SK-N-SH (cell line): ENCODE data around the gene ARL11. TPM values are rescaled to one million over a fixed set of nuclear protein-coding genes. Genes with fewer than 3 reads are reported as not detected.
"Not testable (repeated sequence)": the region's sequence is repeated elsewhere in the genome, so short reads cannot be mapped to it uniquely, and the experiment has no call there.

Experiments used
- CTCF ChIA-PET: fragments of 300-600, 350-600 bp; formaldehyde crosslinking; extraction: SDS; loops from one replicate; lab custom pipeline; 2021; lab: Yijun Ruan, JAX
- POLR2A ChIA-PET: fragments of 350-600 bp; sonication (Branson Sonifier 250); formaldehyde crosslinking; extraction: SDS; loops from one replicate; lab custom pipeline; 2020; ENCODE audit warnings: antibody characterized with exemption, inconsistent platforms; lab: Yijun Ruan, JAX
- DNase-seq: peaks from one replicate; pipeline ENCODE4 v3.0.0; 2012
- H2AFZ ChIP-seq: fragments of 200-600 bp; sonication (generic); 2 replicates; pipeline ENCODE4 v1.8.1; 2016; ENCODE audit warnings: antibody characterized with exemption, mild to moderate bottlenecking, low read depth
- H3F3A ChIP-seq: fragments of 200-600 bp; sonication (generic); replicated peaks from 2 replicates; pipeline ENCODE3; 2016; ENCODE audit warnings: antibody characterized with exemption, mild to moderate bottlenecking; ENCODE audit not compliant: insufficient read depth
- H3K27ac ChIP-seq, 2 experiments: fragments of 200-500 bp in 1 of 2; fragments of 200-600 bp in 1 of 2; sonication (Bioruptor generic) in 1 of 2; sonication (generic), shearing (Covaris generic) in 1 of 2; 2 replicates each; pipeline versions ENCODE4 v1.5.1 to v1.6.1; 2014 to 2016; ENCODE audit warnings: low read depth in 2 of 2, inconsistent platforms in 1 of 2, low read length in 1 of 2, mild to moderate bottlenecking in 1 of 2, mixed read lengths in 1 of 2
- H3K27me3 ChIP-seq: fragments of 200-600 bp; sonication (generic), shearing (Covaris generic); 2 replicates; pipeline ENCODE4 v1.6.1; 2016; ENCODE audit warnings: mixed run types; ENCODE audit not compliant: insufficient read depth
- H3K36me3 ChIP-seq, 2 experiments: fragments of 200-500 bp in 1 of 2; fragments of 200-600 bp in 1 of 2; sonication (Bioruptor generic) in 1 of 2; sonication (generic) in 1 of 2; replicated peaks in 1 of 2; 2 replicates each; pipeline versions ENCODE3 to v1.5.1; 2014 to 2016; ENCODE audit warnings: low read length in 1 of 2, mild to moderate bottlenecking in 1 of 2; ENCODE audit not compliant: insufficient read depth in 2 of 2, control insufficient read depth in 1 of 2
- H3K4me1 ChIP-seq, 2 experiments: fragments of 200-500 bp in 1 of 2; fragments of 200-600 bp in 1 of 2; sonication (Bioruptor generic) in 1 of 2; sonication (generic), shearing (Covaris generic) in 1 of 2; 2 replicates each; pipeline versions ENCODE4 v1.5.1 to v1.6.1; 2014 to 2016; ENCODE audit warnings: low read depth in 1 of 2, low read length in 1 of 2, mixed run types in 1 of 2; ENCODE audit not compliant: insufficient read depth in 2 of 2, control insufficient read depth in 1 of 2
- H3K4me2 ChIP-seq: fragments of 200-600 bp; sonication (generic), shearing (Covaris generic); 2 replicates; pipeline ENCODE4 v1.6.1; 2017; ENCODE audit warnings: mixed run types
- H3K4me3 ChIP-seq, 2 experiments: fragments of 200-500 bp in 1 of 2; fragments of 200-600 bp in 1 of 2; sonication (Bioruptor generic) in 1 of 2; sonication (generic), shearing (Covaris generic) in 1 of 2; 2 replicates each; pipeline versions ENCODE4 v1.5.1 to v1.8.1; 2014 to 2016; ENCODE audit warnings: low read depth in 2 of 2, inconsistent platforms in 1 of 2, low read length in 1 of 2, mild to moderate bottlenecking in 1 of 2, mixed read lengths in 1 of 2, moderate library complexity in 1 of 2
- H3K79me2 ChIP-seq: fragments of 200-600 bp; sonication (generic); 2 replicates; pipeline ENCODE4 v1.8.1; 2017; ENCODE audit warnings: mild to moderate bottlenecking; ENCODE audit not compliant: insufficient read depth
- H3K9ac ChIP-seq: fragments of 200-600 bp; sonication (generic); 2 replicates; pipeline ENCODE4 v1.6.1; 2017; ENCODE audit warnings: mixed run types
- H3K9me2 ChIP-seq: fragments of 200-600 bp; sonication (generic); 2 replicates; pipeline ENCODE4 v1.6.1; 2017; ENCODE audit warnings: mixed run types
- H3K9me3 ChIP-seq: fragments of 200-600 bp; sonication (generic); 2 replicates; pipeline ENCODE4 v1.6.1; 2017; ENCODE audit warnings: mixed run types, mild to moderate bottlenecking, moderate library complexity
- H4K20me1 ChIP-seq: fragments of 200-600 bp; sonication (generic); 2 replicates; pipeline ENCODE4 v1.6.1; 2017; ENCODE audit warnings: mild to moderate bottlenecking, mixed run types; ENCODE audit not compliant: insufficient read depth
- ELF1 ChIP-seq: IDR thresholded peaks from 2 replicates; pipeline ENCODE4 v1.4.0; 2012
- FOXJ3 ChIP-seq: sonication (generic); formaldehyde crosslinking; IDR thresholded peaks from 2 replicates; pipeline ENCODE4 v1.5.1; 2020; ENCODE audit warnings: mild to moderate bottlenecking, missing genetic modification reagents
- FOXM1 ChIP-seq: IDR thresholded peaks from 2 replicates; pipeline ENCODE4 v1.4.0; 2012; ENCODE audit warnings: low read depth, mild to moderate bottlenecking
- MEF2A ChIP-seq: IDR thresholded peaks from 2 replicates; pipeline ENCODE4 v1.4.0; 2012; ENCODE audit warnings: low read depth, borderline replicate concordance
- NRF1 ChIP-seq: IDR thresholded peaks from 2 replicates; pipeline ENCODE4 v1.6.1; 2012; ENCODE audit warnings: low read depth, mild to moderate bottlenecking, low read length
- RAD21 ChIP-seq: IDR thresholded peaks from 2 replicates; pipeline ENCODE4 v1.6.1; 2012; ENCODE audit warnings: mild to moderate bottlenecking, low read length
- RCOR1 ChIP-seq: fragments of 150-350 bp; IDR thresholded peaks from 2 replicates; pipeline ENCODE4 v1.6.1; 2017; ENCODE audit warnings: antibody characterized with exemption, low read length
- RFX5 ChIP-seq: IDR thresholded peaks from 2 replicates; pipeline ENCODE4 v1.6.1; 2012; ENCODE audit warnings: mild to moderate bottlenecking, improper control_type of control experiment, low read length
- SMC3 ChIP-seq: IDR thresholded peaks from 2 replicates; pipeline ENCODE4 v1.6.1; 2012; ENCODE audit warnings: low read depth, low read length, improper control_type of control experiment
- TAF1 ChIP-seq: IDR thresholded peaks from 2 replicates; pipeline ENCODE4 v1.6.1; 2012; ENCODE audit warnings: low read depth, mild to moderate bottlenecking, low read length, moderate library complexity, borderline replicate concordance
- WGBS: methylation state at CpG from one replicate; pipeline ENCODE4 v1.1.6; 2017; ENCODE audit warnings: low lambda C conversion rate; 5-methylcytosine and 5-hydroxymethylcytosine counted together
- polyA plus RNA-seq, 3 experiments: library from polyadenylated mRNA; depleted of rRNA; stranded (reverse); fragments of >200 nt; gene quantifications; 2 replicates each; pipeline ENCODE4 v1.2.3, GENCODE V29; 2012
- TF ChIP-seq, protein P1 (sequence below): IDR thresholded peaks from 2 replicates; pipeline ENCODE4 v1.4.0; 2012; ENCODE audit warnings: low read depth, borderline replicate concordance

Gene ARL11
- polyA plus RNA-seq, 1 of the 3 experiments (the other 2 are of a cell fraction), result not detected

DNA sequence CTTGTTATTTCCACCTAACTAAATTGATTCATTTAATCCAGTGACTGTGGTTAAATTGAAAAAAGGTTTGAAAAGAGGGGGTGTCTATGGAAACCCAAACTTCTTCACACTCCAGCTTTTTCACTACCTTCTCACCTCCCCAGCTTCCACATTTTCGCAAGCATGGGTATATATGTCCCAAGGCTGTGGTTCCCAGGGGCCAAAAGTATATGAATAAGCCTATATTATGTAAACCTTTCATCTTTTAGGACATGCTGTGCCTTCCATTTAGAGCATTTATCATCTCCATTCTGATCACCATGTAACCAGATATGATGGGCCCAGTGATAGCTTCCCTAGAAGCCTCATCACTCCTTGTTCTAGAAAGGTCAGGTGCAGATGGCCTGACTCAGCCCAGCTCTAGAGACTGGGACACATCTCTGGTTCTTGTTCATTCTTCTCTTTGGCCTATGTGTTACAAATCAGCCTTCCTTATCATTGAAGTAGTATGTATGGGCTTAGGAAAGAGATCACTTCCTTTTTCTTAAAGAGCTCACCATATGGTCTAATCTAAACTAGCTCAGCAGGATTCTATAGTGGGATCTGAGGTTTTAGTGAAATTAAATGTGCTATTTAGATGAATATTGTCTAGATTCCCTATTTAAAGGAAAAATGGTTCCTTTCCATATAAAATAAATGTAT, 19.5 kb upstream of the ARL11 start:
- TF ChIP-seq TAF1 (no peak), ELF1 (no peak), RFX5 (no peak), FOXM1 (no peak), FOXJ3 (CRISPR knock-in tag) (no peak), MEF2A (no peak), RCOR1 (no peak), SMC3 (no peak), NRF1 (no peak)
- TF ChIP-seq, protein P1, sequence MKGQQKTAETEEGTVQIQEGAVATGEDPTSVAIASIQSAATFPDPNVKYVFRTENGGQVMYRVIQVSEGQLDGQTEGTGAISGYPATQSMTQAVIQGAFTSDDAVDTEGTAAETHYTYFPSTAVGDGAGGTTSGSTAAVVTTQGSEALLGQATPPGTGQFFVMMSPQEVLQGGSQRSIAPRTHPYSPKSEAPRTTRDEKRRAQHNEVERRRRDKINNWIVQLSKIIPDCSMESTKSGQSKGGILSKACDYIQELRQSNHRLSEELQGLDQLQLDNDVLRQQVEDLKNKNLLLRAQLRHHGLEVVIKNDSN, result no peak
- TF ChIP-seq, all 33 proteins: peak for 0
- Histone ChIP-seq H3K27me3 (no peaks in the 10 kb centered on the region), H3K9me3 (no peaks in the 10 kb centered on the region), H3K9ac (no peak overlapping the region), H3F3A (no peaks in the 10 kb centered on the region), H3K4me3 (no peak overlapping the region), H3K27ac (no peak overlapping the region), H2AFZ (no peak overlapping the region), H3K36me3 (no peaks in the 10 kb centered on the region), H3K4me1 (no peaks in the 10 kb centered on the region; a peak in 1 of 4 replicates), H4K20me1 (no peaks in the 10 kb centered on the region), H3K79me2 (no peaks in the 10 kb centered on the region), H3K9me2 (no peaks in the 10 kb centered on the region), H3K4me2 (no peak overlapping the region)
- WGBS, result 74% methylated on average over 1 of the region's 1 CpG
- no peak for DNase-seq
- ChIA-PET POLR2A (no interaction called here), CTCF (interaction anchor here (0.5 to 3.7 kb wide), 8 partner anchors 10 to 350 kb away, joined by 3 to 73 read pairs (median 10); partner anchors contain the start of genes CAB39L and SETDB2)

DNA sequence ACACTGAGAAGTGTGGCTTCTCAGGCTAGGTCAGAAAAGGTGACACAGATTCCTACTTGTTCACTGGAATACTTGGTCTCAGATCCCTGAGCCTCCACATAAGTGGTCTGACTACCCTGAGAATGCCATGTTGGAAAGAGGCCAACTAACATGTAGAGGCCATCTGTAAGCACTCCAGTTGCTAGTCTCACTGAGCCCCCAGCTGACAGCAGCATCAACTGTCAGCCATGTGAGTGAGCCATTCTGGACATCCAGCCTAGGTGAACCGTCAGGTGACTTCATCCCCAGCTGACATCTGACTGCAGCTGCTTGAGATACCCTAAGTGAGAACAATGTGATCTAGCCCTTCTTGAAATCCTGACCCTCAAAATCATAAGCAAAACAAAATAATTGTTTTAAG, 18.1 kb upstream of the ARL11 start:
- WGBS, result 25% methylated on average over 1 of the region's 1 CpG
- no peaks in the 10 kb centered on the region; a peak in 1 of 4 replicates for H3K4me1 ChIP-seq
- H3K9ac ChIP-seq, result no peak overlapping the region
- H3K27ac ChIP-seq, result no peak overlapping the region
- no peaks in the 10 kb centered on the region for H3K27me3 ChIP-seq
- no peaks in the 10 kb centered on the region for H3K36me3 ChIP-seq
- no peaks in the 10 kb centered on the region for H3F3A ChIP-seq
- H2AFZ ChIP-seq, result no peak overlapping the region
- H3K9me3 ChIP-seq, result no peaks in the 10 kb centered on the region
- TF ChIP-seq TAF1 (no peak), RAD21 (0 out of 2 replicates have a peak, but pooled peaks have one; percentile 5)
- TF ChIP-seq, all 33 proteins: peak for 1
- H3K4me3 ChIP-seq, result no peak overlapping the region
- no peaks in the 10 kb centered on the region for H3K9me2 ChIP-seq
- H3K4me2 ChIP-seq, result no peak overlapping the region
- no peaks in the 10 kb centered on the region for H4K20me1 ChIP-seq
- CTCF ChIA-PET, result no interaction called here
- peak; percentile 47 for DNase-seq
- POLR2A ChIA-PET, result no interaction called here
- H3K79me2 ChIP-seq, result no peaks in the 10 kb centered on the region

DNA sequence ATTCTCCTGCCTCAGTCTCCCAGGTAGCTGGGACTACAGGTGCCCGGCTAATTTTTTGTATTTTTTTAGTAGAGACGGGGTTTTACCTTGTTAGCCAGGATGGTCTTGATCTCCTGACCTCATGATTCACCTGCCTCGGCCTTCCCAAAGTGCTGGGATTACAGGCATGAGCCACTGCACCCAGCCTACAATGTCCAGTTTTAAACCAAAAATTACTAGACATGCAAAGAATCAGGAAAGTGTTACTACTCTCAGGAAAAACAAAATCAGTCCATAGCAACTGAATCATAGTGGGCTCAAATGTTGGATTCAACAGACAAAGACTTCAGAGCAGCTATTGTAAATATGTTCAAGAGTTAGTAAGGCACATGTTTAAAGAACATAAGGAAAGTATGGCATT, 16.3 kb upstream of the ARL11 start:
- 67% methylated on average over 3 of the region's 3 CpGs for WGBS
- H3K4me1 ChIP-seq, H3K27ac ChIP-seq, H3F3A ChIP-seq, H3K9me3 ChIP-seq, H4K20me1 ChIP-seq, H3K27me3 ChIP-seq, H3K36me3 ChIP-seq, H3K4me3 ChIP-seq, H3K9ac ChIP-seq, POLR2A ChIA-PET, DNase-seq, H3K79me2 ChIP-seq, H2AFZ ChIP-seq, H3K4me2 ChIP-seq, H3K9me2 ChIP-seq: not testable (repeated sequence)
- CTCF ChIA-PET, result interaction anchor here (1.0 kb wide), 1 partner anchor 18 kb away, joined by 3 read pairs; no protein-coding TSS in a partner anchor
